GM21367 (cell line): ENCODE results near the gene SEMA6A.
A peak's percentile ranks its signal among the peaks of the same experiment; 100 is the strongest.

Source experiments
- ATAC-seq: cut with Tn5 transposase; IDR thresholded peaks from one replicate; pipeline ENCODE4 v1.9.1; 2021; ENCODE audit not compliant: unreplicated experiment

SEMA6A gene

DNA sequence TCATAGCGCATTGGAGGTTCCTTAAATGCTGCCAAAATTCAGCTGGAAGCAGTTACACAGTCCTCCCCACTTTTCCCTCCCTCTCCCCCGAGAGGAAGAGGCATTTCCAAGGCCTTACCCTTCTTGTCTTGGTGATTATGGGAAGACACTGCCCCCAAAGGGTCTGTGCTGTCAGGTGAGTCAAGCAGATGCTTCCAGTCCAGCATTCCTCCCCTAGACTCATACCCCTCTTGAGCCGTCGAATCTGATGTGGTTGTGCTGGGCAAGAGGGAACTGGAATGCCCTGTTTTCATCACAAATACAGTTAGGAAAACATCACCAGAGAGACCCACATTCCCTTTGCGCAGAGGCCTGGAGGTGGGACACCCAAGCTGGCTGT lies 107.2 kb downstream of the SEMA6A start:
- ATAC-seq, result no peak

DNA sequence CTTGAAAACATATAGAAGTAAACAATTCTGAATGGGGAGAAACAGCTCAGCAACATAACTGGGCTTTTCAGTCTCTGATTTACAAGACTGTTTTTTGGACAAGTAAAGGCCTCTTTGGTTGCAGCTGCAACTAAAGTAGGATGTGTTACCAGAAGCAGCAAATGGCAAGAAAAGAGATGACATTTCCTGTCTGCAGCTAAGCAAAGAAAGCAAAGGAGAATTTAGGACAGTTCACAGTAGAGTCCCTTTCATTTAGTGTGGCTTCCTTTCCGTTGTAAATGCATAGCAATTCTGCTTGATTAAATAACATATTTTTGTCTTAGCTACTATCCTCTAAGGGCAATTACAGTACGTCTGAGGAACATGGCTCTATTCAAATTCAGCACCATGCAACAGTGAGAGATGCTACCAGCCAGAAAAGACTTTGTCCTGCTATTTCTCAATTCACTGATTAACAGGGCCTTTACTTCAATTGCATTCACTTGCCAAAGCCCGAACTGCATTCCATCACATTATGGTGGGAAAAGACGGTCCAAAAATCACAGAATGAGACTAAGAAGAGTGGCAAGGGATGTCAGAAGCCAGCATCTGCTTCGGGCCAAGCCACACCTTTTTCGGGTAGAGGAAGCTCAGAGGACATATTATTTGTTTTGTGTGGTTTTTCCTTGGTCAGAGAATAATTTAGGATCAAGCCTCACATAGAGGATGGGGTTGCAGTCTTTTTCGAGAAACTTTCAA lies 107.7 kb downstream of the SEMA6A start:
- no peak for ATAC-seq

DNA sequence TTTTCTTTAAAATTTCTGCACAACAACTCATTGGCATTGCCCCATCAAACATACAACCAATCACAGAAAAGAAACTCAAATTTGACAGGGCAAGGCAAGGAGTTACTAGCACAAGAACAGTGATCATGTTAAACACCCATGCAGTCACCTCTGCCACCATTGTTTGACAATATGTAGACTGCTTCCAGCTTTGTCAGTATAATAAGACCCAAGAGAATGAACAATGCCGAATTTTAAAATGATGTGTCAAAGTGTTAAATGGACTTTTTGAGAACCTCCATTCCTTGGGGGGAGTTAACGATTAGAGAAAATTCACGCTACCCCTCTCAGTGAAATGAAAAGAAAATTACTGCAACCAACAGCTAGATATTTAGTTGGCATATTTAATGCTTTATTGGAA lies 109.2 kb downstream of the SEMA6A start:
- no peak for ATAC-seq

DNA sequence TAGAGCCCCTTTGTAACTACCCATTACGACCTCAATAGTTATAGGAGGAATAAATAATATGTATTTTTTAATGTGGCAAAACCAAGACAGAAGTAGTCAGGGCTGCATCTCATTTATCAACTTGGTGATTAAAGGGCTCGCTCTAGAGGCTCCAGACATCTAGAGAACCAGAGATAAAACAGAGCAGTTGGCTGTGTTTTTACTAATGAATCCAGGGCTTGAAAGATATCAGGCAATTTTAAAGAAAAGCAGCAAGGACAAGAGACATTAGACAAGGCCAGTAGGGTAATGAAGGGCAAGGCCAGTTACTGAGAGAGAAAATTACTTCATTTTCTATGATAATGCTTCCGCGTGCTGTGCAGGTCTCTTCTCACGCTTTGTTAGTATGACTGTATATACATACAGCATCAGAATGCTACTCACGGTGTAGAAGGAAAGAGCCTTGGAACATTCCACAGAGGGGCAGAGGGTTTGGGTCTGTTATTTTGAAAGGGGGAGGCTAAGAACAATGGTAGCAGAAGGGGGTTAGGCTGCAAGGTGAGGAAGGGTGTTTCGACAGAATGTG lies 110.4 kb downstream of the SEMA6A start:
- ATAC-seq, result no peak

DNA sequence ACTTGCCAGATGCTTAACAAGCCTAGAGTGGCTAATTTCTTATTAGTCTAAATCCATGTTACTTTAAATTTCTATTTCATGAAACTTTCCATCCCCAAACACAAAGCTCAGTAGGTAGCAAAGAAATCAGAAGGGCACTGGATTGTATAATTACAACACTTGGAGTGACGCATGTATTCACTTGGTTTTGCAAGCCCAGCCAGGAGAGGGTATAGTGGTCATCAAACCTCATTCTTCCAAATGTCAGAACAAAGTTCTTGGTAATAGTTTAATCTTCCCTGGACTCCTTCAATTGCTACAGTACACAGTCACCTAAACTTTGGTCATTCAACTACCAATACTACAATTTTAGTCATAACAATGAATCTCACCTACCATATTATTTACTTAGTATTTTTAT lies 112.1 kb downstream of the SEMA6A start:
- no peak for ATAC-seq

DNA sequence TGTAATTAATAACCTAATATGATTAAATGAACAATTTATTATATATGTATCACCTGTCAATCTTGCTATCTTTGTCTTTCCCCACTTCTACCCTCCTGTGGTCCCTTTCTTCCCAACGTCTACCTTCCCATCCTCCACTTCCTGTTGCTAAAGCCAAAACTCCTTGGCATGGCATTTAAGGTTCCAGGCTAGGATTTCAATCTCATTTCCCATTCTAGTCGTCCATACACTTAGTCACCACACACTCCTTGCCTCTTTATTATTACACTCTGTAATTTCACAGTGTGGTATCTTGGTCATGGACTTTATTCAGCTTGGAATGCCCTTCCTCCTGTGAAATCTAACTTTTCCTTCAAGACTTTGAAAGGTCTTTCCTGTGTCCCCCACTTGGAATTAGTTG lies 115.3 kb downstream of the SEMA6A start:
- ATAC-seq, result no peak

DNA sequence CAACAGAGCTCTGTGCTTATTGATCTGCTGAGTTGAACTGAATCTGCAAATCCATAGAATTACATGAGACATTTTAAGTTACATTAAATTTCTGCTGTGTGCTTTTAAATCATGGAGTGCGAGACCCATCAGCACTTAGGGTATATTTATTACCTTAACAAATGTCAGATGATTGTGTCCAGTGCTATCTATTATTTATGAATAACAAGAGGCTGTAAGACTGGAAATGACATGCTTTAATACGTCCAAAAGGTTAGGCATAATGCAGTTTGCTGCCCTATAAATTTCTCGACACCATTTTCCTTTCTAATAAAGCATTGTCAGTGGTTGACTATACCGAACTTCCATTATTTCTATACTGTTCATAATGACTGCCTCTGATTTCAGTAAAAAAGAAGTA lies 117.6 kb downstream of the SEMA6A start:
- no peak for ATAC-seq

DNA sequence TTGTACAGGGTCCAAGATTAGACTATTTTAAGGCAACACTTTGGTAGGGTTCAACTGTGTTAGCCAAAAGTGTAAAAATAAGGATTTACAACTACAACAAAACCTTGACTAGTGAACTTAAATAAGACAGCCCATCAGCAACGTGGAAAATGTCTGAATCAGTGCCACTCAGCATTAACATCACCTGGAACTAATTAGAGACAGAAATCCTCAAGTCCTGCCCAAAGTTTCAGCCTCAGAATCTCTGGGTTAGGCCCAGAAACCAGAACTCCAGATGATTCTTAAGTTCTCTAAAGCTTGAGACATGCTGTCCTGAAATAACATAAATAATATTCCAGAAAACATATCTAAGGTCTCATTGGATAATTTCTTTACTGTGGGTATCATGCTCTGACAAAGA lies 118.6 kb downstream of the SEMA6A start:
- ATAC-seq, result no peak

DNA sequence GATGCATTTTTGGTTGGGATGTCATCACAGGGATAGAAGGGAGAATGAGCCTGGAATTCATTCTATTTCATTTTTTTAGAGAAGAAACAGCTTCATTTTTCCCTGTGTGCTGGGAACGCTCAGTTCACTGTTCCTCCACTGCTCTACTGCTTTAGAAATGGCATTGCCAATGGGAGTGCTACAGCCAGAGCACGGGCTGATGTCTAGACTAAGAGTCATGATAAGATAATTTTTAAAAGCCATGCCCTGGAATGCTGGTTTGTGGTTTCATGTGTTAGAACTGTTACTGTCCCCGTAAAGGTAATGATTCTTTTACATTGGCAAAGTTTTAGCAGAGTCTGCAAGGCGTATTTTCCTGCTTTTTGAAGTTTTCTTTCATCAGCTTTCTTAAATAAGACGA lies 119.6 kb downstream of the SEMA6A start:
- ATAC-seq, result no peak

DNA sequence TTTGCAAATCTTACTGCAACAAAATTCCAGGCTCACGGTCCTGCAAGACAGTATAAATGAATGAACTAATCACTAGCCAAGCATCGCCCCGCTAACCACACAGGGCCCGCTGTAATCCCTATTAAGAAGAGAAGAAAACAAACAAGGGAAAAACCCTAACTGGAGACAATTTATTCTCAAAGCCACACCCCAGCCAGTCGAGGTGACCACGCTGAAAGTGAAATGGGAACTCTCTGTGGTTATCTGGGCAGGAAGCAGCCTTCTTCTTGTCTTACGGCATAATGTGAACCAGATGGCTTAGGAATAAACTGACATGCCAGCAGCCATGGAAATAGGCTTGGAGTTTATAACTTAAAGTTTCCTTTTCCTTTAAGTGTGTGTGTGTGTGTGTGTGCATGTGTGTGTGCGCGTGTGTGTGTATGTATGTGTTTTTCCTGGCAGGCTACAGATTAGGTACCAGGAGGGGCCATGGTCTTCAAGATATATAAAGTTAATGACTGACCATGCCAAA lies 120.2 kb downstream of the SEMA6A start:
- peak; percentile 99 for ATAC-seq

DNA sequence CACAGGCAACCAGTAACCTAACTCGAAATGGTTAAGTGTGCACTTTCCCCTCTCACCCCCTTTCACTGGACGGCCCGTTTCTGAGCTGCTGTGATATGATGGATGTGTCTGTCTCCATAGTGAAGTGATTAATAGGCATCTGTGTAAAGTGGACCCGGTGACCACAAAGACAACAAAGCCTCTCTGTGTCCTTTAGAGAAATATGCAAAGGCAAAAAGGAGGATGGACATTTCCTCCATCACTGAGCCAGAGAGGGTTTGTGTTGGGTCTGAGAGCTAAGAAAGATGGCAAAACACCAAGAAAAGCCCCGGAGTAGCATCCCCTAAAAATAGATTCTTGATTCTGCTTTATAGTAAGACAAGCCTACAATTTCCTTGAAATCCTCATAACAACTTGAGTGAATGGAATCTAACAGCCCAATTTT lies 120.6 kb downstream of the SEMA6A start:
- no peak for ATAC-seq

DNA sequence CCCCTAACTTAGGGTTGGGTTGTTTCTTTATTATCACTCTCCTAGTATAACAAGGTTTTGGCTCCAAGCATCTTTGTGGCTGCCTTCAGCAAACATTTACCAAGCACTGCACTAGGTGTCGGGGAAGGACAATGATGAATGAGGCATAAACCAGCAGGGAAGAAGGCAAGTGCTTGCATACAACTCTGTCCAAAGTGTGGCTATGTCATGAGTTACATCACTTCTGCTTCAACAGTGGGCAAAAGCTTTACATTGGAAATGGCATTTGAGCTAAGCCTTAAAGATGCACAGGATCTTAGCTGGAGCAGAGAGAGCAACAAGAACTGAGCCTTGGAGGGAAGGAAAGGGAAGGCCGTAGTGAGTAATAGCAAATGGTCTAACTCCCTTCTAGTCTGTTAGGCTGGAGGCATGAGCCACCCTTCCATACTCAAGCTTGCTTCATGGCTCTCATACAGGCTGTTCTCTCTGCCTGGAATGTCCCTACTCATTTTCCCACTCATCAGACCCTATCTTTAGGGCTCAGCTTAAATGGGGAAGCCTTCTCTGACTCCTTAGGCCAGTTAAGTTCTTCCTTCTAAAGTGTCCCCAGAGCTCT lies 121.8 kb downstream of the SEMA6A start:
- no peak for ATAC-seq

DNA sequence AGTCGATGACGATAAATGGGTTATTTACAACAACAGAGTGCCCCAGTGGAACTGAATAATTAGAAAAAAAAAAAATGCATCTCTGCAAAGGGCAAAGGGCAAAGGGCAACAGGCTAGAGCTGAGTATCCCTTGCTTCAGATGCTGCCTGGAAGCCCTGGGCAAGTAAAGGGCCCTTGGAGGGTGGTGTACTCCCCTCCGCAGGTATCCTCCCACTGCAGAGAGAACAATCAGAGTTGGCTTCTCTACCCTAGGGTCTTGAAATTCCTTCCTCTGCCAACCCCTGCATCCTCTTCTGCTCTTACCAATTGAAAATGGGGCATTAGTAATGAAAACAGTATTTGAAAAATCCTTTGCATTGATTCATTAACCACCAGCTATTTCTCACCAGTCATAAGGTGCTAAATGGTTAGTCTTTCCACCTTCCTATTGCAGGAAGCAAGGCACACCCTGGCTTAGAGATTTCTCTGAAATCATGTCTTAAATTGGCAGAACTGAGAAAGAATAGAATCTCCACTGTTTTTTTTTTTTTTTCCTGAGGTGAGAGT lies 122.6 kb downstream of the SEMA6A start:
- no peak for ATAC-seq

DNA sequence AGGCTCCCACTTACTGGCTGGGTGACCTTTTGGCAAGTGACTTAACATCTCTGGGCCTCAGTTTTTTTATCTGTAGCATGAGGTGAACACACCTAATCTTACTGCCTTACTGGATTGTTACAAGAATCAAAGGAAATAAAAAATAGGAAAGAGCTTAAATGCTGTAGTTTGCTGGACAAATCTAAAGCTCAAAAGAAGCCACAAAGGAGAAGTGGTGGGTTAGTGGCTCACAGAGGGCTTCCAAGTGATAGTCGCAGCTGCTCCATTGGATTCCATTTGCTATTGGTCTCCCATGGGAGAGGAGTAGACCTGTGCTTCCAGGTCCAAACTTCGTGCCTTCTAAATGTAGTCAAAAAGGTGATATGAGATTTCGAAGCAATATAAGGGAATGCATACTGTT lies 123.6 kb downstream of the SEMA6A start:
- no peak for ATAC-seq

DNA sequence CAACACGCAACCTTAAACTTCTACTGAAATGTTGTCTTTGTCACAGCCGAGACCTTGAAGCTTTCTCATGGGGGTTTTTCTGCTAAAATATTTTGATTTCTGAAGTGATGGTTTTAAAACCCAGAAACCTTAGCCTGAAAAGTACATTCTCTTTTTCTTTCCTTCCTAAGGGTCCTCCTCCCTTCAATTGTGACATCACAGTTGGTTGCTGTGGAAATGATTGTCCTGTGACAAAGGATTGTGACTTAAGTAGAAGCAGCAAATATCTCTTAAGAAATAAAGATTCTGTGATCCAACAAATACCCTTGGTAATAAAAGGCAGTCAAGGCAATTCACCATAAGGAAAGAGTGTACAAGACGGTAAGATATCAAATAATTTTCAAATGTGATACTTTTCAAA lies 125.2 kb downstream of the SEMA6A start:
- ATAC-seq, result no peak

DNA sequence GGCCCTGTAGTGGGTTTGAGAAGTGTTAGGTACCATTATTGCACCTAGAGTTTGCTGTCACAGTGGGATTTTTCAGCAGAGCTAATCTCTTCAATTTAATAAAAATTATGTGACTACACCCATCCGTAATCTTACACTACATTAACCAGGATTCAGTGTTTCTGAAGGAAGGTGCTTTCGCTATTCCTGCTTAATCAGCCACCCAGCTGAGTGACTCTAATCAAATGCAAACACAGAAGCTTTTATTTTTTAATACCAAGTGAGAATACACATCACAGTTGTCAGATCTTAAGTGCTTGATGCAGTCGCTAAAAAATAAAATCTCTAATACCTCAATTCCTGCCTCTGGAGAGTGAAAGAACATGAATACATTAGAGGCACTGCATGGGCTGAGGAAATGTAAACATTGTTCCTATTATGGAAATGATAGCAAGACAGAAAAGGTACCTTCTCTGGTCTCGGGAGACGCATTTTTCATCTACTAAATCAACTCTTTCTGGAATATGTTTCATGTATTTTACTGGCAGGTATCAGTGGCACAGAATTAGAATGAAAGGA lies 125.7 kb downstream of the SEMA6A start:
- no peak for ATAC-seq

DNA sequence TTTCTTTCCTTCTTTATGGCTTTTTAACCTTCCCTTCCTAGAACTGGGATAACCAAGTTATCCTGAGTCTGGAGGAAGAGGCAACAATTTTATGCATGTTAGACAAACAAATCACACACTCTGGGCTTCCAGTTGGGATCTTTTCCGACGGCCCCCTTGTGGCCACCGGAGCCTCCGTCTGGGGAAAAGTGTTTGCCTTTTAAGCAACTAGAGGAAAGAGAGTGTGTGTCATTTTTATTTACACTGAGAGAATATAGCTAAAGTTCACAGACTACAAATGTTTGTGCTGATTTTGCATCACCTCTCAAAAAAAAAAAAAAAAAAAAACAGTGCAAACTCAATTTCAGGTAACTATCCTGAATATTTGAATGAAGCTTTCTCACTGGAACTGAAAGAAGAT lies 126.2 kb downstream of the SEMA6A start:
- ATAC-seq, result no peak

DNA sequence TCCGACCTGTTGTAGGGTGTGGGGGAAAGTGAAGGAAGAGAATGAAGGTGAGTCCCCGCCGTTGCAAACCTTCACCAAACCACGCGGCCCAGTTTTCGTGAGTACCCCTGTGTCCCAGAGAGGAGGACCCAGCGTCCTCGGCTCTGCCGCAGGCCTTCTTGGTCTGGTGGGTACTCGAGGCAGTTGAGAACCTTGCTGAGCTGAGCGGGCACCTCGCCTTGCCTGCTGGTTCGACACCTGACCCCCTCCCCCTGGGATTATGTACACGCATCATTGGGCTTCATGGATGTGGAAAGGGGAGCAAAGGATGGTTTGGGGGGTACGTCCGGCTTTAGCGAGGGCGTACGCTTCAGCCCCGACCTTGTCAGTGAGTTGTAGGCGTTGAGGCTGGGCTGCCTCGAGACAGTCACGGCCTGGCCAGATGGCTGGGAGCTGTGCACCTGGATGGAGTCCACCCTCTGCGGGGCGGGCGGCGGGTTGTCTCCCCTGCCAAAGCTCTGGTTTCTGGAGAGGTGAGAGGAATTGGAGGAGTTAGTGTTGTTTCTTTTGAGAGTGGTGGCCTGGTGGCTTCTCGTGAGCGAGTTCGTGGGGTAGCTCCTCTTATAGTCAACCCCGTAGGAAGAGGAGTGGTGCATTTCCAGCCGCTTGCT lies 128.1 kb downstream of the SEMA6A start:
- no peak for ATAC-seq

DNA sequence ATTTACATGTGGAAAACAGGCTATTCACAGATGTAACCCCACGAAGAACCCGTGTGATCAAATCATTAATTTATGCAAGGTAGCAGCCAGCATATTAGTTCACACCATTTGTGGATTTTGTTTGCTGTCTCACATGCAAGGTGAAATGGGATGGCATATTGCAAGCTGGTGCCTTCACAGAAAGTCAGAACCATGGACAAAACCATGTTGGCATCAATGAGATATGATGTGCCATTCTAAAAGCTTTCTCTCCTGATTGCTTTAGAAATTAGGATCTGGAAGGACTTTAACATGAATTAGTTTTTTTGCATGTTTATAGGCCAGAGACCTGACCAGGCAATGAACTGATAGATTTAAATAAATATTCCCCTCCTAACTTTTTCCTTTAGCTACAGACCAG lies 129.3 kb downstream of the SEMA6A start:
- ATAC-seq, result no peak

DNA sequence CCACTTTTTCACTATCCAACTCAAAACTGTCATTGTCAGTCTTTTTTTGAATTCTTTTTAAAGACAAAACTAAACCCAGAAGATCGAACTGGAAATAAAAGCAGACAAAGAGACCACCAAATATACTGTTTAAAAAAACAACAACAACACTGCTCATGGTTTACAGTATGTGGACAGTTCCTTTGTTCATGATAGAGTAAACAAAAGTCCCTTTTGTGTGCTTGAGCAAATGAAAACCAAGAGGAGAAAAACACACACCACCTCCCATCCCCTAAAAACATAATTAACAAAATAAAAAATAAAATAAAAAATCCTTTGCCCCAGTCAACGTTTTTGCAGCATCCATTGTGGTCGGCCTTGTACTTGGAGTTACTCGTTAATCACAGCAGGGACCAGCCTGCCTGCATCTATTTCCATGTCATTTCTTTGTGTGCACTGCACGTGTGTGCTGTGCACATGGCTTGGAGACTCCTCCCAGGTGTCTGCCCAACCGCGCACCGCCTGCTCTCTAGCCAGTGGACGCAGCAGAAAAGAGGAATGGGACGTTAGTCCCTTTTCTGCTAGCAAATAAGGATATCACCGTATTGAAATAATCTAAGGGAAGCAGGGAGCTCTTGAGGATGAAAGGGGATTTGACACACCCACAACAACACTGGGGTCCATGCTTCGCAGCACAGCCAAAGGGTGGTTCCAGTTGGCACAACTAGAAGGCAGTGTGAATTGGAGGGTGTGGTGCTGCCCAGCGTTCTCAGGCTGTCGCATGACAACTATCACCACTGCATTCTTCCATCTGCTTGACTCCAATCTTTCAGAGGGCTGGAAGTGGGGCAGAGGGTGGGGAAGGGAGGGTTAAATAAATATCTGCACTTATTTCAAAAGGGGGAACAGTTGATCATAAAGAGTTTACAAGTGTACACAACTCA lies 130.0 kb downstream of the SEMA6A start:
- ATAC-seq, result no peak
